GM21717 (cell line): Measurements from ENCODE around the gene LAMB4.
"Not testable (repeated sequence)": the region's sequence is repeated elsewhere in the genome, so short reads cannot be mapped to it uniquely, and the experiment has no call there.

Experiments
- ATAC-seq: cut with Tn5 transposase; IDR thresholded peaks from one replicate; pipeline ENCODE4 v1.9.1; 2021; ENCODE audit warnings: mild to moderate bottlenecking, moderate library complexity; ENCODE audit not compliant: unreplicated experiment

The LAMB4 gene

GRCh38 chr7:108054537-108054936, 75.6 kb downstream of the LAMB4 start:
- ATAC-seq, result no peak

- no peak for ATAC-seq
These were observed 76.9 kb downstream of the LAMB4 start for GRCh38 chr7:108053250-108053649.

- no peak for ATAC-seq
These were observed 78.7 kb downstream of the LAMB4 start for GRCh38 chr7:108051454-108051853.

GRCh38 chr7:108049962-108050361, 80.2 kb downstream of the LAMB4 start:
- no peak for ATAC-seq

- ATAC-seq, result no peak
These were observed 81.7 kb downstream of the LAMB4 start for GRCh38 chr7:108048422-108048821.

GRCh38 chr7:108046952-108047506, 83.1 kb downstream of the LAMB4 start:
- no peak for ATAC-seq

GRCh38 chr7:108045669-108046068, 84.5 kb downstream of the LAMB4 start:
- ATAC-seq, result no peak

GRCh38 chr7:108045154-108045553, 85.0 kb downstream of the LAMB4 start:
- ATAC-seq, result no peak

GRCh38 chr7:108044345-108044744, 85.8 kb downstream of the LAMB4 start:
- no peak for ATAC-seq

- ATAC-seq, result no peak
These were observed 91.2 kb downstream of the LAMB4 start for GRCh38 chr7:108038986-108039385.

- ATAC-seq, result no peak
These were observed 92.4 kb downstream of the LAMB4 start for GRCh38 chr7:108037741-108038140.

GRCh38 chr7:108037140-108037539, 93.0 kb downstream of the LAMB4 start:
- no peak for ATAC-seq

GRCh38 chr7:108034586-108034985, 95.6 kb downstream of the LAMB4 start:
- ATAC-seq, result no peak

GRCh38 chr7:108033776-108034497, 96.2 kb downstream of the LAMB4 start:
- ATAC-seq, result no peak

- not testable (repeated sequence) for ATAC-seq
These were observed 96.9 kb downstream of the LAMB4 start for GRCh38 chr7:108033309-108033708.

GRCh38 chr7:108030516-108030915, 99.6 kb downstream of the LAMB4 start:
- no peak for ATAC-seq

- ATAC-seq, result no peak
These were observed 101.1 kb downstream of the LAMB4 start for GRCh38 chr7:108029034-108029433.

GRCh38 chr7:108028111-108028510, 102.0 kb downstream of the LAMB4 start:
- ATAC-seq, result no peak

- no peak for ATAC-seq
These were observed 102.9 kb downstream of the LAMB4 start for GRCh38 chr7:108027239-108027638.

GRCh38 chr7:108026647-108027046, 103.5 kb downstream of the LAMB4 start:
- ATAC-seq, result no peak

GRCh38 chr7:108026116-108026515, 104.0 kb downstream of the LAMB4 start:
- no peak for ATAC-seq

GRCh38 chr7:108024538-108024937, 105.6 kb downstream of the LAMB4 start:
- ATAC-seq, result no peak

- ATAC-seq, result no peak
These were observed 109.6 kb downstream of the LAMB4 start for GRCh38 chr7:108020585-108020984.
